ENCODE results near the gene TAF4. TPM values are rescaled to one million over a fixed set of nuclear protein-coding genes. Genes with fewer than 3 reads are reported as not detected.
"Not testable (repeated sequence)": the region's sequence is repeated elsewhere in the genome, so short reads cannot be mapped to it uniquely, and the experiment has no call there.

The TAF4 gene
- total RNA-seq, 4 donors from 2014 or later = 13.9 to 22.0 (median 18.6) TPM

DNA sequence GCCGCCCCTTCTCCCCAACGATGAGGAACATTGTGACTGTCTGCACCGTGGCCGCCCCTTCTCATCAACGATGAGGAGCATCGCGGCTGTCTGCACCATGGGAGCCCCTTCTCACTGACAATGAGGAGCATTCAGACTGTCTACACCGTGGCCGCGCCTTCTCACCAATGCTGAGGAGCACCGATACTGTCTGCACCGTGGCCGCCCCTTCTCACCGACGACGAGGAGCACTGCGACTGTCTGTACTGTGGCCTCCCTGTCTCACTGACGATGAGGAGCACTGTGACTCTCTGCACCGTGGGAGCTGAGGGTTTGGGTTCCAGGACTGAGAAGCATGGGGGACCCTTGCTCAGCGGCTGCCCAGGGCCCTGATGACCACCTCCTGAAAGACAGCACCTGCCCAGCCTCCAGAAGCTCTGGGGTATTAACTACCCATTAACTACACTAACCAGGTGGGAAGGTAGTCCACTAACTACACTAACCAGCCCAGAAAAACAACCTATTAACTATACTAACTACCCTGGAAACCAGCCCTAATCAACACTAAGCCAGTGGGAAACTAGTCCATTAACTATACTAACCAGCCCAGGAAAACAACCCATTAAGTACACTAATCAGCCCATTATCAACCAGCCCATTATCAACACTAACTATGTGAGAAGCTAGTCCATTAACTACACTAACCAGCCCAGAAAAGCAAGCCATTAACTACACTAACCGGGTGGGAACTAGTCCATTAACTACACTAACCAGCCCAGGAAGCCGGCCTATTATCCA is 116.9 kb downstream of the TAF4 start:
- no peak for DNase-seq

DNA sequence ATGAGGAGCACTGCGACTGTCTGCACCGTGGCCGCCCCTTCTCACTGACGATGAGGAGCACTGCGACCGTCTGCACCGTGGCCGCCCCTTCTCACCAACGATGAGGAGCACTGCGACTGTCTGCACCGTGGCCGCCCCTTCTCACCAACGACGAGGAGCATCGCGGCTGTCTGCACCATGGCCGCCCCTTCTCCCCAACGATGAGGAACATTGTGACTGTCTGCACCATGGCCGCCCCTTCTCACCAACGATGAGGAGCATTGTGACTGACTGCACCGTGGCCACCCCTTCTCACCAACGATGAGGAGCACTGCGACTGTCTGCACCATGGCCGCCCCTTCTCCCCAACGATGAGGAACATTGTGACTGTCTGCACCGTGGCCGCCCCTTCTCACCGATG is 117.6 kb downstream of the TAF4 start:
- WGBS, 2 donors = 77 to 80% methylated on average over 7 to 20 of the region's 28 CpGs
- H3K27ac ChIP-seq; intact Hi-C loops (cut with DNase I); DNase-seq; H3K4me3 ChIP-seq (replicated peaks in 1 of 3); H3K9me3 ChIP-seq; H3K27me3 ChIP-seq; H3K4me1 ChIP-seq; H3K36me3 ChIP-seq: not testable (repeated sequence)

More for the DNA sequence above, 116.9 kb downstream of the TAF4 start:
- TF ChIP-seq, protein P1, sequence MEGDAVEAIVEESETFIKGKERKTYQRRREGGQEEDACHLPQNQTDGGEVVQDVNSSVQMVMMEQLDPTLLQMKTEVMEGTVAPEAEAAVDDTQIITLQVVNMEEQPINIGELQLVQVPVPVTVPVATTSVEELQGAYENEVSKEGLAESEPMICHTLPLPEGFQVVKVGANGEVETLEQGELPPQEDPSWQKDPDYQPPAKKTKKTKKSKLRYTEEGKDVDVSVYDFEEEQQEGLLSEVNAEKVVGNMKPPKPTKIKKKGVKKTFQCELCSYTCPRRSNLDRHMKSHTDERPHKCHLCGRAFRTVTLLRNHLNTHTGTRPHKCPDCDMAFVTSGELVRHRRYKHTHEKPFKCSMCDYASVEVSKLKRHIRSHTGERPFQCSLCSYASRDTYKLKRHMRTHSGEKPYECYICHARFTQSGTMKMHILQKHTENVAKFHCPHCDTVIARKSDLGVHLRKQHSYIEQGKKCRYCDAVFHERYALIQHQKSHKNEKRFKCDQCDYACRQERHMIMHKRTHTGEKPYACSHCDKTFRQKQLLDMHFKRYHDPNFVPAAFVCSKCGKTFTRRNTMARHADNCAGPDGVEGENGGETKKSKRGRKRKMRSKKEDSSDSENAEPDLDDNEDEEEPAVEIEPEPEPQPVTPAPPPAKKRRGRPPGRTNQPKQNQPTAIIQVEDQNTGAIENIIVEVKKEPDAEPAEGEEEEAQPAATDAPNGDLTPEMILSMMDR (IDR thresholded peaks at IDR 0.05) = no peak
- H3K4me1 ChIP-seq = no peaks in the 10 kb centered on the region
- H3K36me3 ChIP-seq = no peaks in the 10 kb centered on the region
- 79 to 88% methylated on average over 7 to 21 of the region's 22 CpGs for WGBS, 2 donors
- H3K27me3 ChIP-seq = no peaks in the 10 kb centered on the region
- H3K4me3 ChIP-seq (replicated peaks in 1 of 3) = no peak overlapping the region
- no peaks in the 10 kb centered on the region for H3K9me3 ChIP-seq
- no peak overlapping the region for H3K27ac ChIP-seq
- intact Hi-C loops (cut with DNase I) = no loop called here

- intact Hi-C loops (cut with DNase I) = not testable (repeated sequence)
Observed at GRCh38 chr20:61945495-61945894, 120.2 kb downstream of the TAF4 start.

DNA sequence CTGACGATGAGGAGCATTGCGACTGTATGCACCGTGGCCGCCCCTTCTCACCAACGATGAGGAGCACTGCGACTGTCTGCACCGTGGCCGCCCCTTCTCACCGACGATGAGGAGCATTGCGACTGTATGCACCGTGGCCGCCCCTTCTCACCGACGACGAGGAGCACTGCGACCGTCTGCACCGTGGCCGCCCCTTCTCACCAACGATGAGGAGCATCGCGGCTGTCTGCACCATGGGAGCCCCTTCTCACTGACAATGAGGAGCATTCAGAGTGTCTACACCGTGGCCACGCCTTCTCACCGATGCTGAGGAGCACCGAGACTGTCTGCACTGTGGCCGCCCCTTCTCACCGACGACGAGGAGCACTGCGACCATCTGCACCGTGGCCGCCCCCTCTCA is 120.7 kb downstream of the TAF4 start:
- DNase-seq; intact Hi-C loops (cut with DNase I); H3K4me1 ChIP-seq; H3K36me3 ChIP-seq; H3K27me3 ChIP-seq; H3K4me3 ChIP-seq (replicated peaks in 1 of 3); H3K9me3 ChIP-seq; H3K27ac ChIP-seq: not testable (repeated sequence)
- 81% methylated on average over 6 of the region's 34 CpGs; no CpG with 5 or more reads in 1 of the 2 donors for WGBS, 2 donors

More at GRCh38 chr20:61945495-61945894, 120.2 kb downstream of the TAF4 start:
- not testable (repeated sequence) for H3K36me3 ChIP-seq; H3K9me3 ChIP-seq; H3K27ac ChIP-seq; H3K4me3 ChIP-seq (replicated peaks in 1 of 3); H3K27me3 ChIP-seq; H3K4me1 ChIP-seq; DNase-seq
- WGBS, 2 donors = no CpG with 5 or more reads among the region's 29 CpGs

GRCh38 chr20:61942526-61942925 is 123.2 kb downstream of the TAF4 start:
- H3K9me3 ChIP-seq = no peaks in the 10 kb centered on the region
- no peak for DNase-seq
- no peak overlapping the region for H3K27ac ChIP-seq
- TF ChIP-seq POLR2A (IDR thresholded peaks at IDR 0.05) = no peak
- TF ChIP-seq, protein P1 (IDR thresholded peaks at IDR 0.05) = no peak
- intact Hi-C loops (cut with DNase I) = no loop called here
- 73 to 89% methylated on average over 8 of the region's 9 CpGs for WGBS, 2 donors
- H3K27me3 ChIP-seq = no peaks in the 10 kb centered on the region
- H3K4me3 ChIP-seq (replicated peaks in 1 of 3) = no peak overlapping the region
- H3K4me1 ChIP-seq = no peaks in the 10 kb centered on the region
- H3K36me3 ChIP-seq = no peaks in the 10 kb centered on the region

DNA sequence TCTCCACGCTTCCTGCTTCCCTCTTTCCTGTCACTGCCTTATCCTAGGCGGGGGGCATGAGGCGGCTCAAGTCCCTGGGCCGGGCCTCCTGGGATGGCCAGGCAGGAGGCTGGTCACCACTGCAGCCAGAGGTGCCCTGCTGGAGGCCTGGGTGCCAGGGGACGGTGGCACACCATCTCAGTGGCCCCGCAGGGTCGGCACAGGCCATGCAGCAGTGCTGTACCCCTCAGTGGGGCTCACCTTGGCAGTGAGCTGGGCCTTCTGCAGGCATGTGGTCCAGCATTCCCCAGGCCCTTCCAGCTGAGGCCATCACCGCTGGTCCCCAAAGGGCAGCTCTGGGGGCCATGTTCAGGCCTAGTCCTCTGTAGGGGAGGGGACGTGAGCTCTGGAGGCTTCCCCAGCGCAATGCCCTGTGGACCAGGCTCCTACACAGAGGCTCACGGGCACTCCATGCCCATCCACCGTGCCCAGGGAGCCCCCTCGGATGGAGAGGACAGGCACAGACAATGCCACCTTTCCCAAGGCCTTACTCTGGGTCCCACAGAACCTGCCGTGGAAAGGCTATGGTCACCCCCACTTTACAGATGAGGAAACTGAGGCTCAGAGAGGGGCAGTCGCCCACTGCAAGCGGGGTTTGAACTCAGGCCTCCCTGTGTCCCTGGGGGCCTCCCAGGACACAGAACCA is 123.8 kb downstream of the TAF4 start:
- DNase-seq = no peak
- Histone ChIP-seq H3K4me3 (replicated peaks in 1 of 3) (no peak overlapping the region), H3K9me3 (no peaks in the 10 kb centered on the region), H3K36me3 (no peaks in the 10 kb centered on the region), H3K4me1 (no peaks in the 10 kb centered on the region), H3K27me3 (no peaks in the 10 kb centered on the region), H3K27ac (no peak overlapping the region)
- no peak for TF ChIP-seq POLR2A (IDR thresholded peaks at IDR 0.05)
- TF ChIP-seq, protein P1 (IDR thresholded peaks at IDR 0.05) = no peak
- WGBS, 2 donors = 80 to 89% methylated on average over 8 to 9 of the region's 16 CpGs
- intact Hi-C loops (cut with DNase I) = no loop called here

Data from thyroid gland (tissue), 4 donors.